D721Med (cell line): ENCODE results near the gene PPFIBP2.
A peak's percentile ranks its signal among the peaks of the same experiment; 100 is the strongest.

Source experiments
- DNase-seq: peaks from one replicate; pipeline ENCODE4 v3.0.0; 2011; ENCODE audit warnings: low spot score; ENCODE audit not compliant: insufficient read length
- FAIRE-seq: peaks from 2 replicates; lab custom pipeline; 2011; peaks lifted over from hg19 to GRCh38; lab: Jason Lieb, UNC
- CTCF ChIP-seq: IDR thresholded peaks from 2 replicates; pipeline ENCODE4 v1.5.1; 2012; ENCODE audit warnings: mild to moderate bottlenecking, control low read depth; ENCODE audit not compliant: insufficient read depth; ENCODE audit errors: missing control alignments

PPFIBP2 gene

GRCh38 chr11:7513234-7514098, at the start of gene PPFIBP2:
Gene PPFIBP2, plus strand, starts transcription at chr11:7513999. Its CDS starts 35,477 bp downstream, at chr11:7549476.
- FAIRE-seq = no peak
- peak; percentile 56 for DNase-seq
- TF ChIP-seq CTCF = peak; percentile 56

GRCh38 chr11:7467652-7468051, 46.1 kb upstream of the PPFIBP2 start:
- FAIRE-seq (no peak), DNase-seq (no peak)
- no peak for TF ChIP-seq CTCF

- TF ChIP-seq CTCF = no peak
Observed at GRCh38 chr11:7469351-7469865, 44.4 kb upstream of the PPFIBP2 start.

GRCh38 chr11:7471071-7471470, 42.7 kb upstream of the PPFIBP2 start:
- no peak for TF ChIP-seq CTCF
- DNase-seq = no peak
- no peak for FAIRE-seq

More at GRCh38 chr11:7469351-7469865, 44.4 kb upstream of the PPFIBP2 start:
- FAIRE-seq (no peak), DNase-seq (no peak)

GRCh38 chr11:7473717-7474116, 40.1 kb upstream of the PPFIBP2 start:
- TF ChIP-seq CTCF = no peak
- no peak for DNase-seq
- FAIRE-seq = no peak

- FAIRE-seq = no peak
Observed at GRCh38 chr11:7480113-7480512, 33.7 kb upstream of the PPFIBP2 start.

More at GRCh38 chr11:7480113-7480512, 33.7 kb upstream of the PPFIBP2 start:
- TF ChIP-seq CTCF = no peak
- no peak for DNase-seq
